Measurements from ENCODE around the gene FNDC8. TPM values are rescaled to one million over a fixed set of nuclear protein-coding genes. Genes with fewer than 3 reads are reported as not detected.
A peak's percentile ranks its signal among the peaks of the same experiment; 100 is the strongest.

FNDC8 gene
- total RNA-seq, 1 donor from 2014 or later, result not detected

DNA sequence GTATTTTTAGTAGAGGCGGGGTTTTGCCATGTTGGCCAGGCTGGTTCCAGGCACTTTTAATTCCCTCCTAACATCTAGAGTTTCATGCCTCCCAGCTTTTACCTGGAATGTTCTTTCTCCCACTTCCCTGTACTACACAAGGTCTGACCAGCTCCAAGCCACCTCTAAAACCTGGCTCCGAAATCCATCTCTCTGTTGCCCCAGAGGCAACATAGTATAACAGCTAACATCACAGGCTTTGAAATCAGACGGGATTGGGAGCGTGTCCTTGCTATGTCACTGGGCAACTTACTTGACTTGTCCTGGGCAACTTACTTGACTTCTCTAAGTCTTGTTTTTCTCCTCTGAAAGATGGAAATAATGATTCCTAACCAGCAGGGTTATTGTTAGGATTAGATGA lies 41.3 kb downstream of the FNDC8 start:
- Histone ChIP-seq H3K4me1 (no peaks in the 10 kb centered on the region), H3K27me3 (no peaks in the 10 kb centered on the region), H3K4me3 (no peak overlapping the region), H3K27ac (no peak overlapping the region), H3K36me3 (no peaks in the 10 kb centered on the region), H3K9me3 (no peaks in the 10 kb centered on the region)
- intact Hi-C loops (cut with DNase I), result no loop called here
- DNase-seq (ENCODE audit: low spot score in 2 of 2), result no peak
- no peak for TF ChIP-seq CTCF (IDR thresholded peaks at IDR 0.05)

DNA sequence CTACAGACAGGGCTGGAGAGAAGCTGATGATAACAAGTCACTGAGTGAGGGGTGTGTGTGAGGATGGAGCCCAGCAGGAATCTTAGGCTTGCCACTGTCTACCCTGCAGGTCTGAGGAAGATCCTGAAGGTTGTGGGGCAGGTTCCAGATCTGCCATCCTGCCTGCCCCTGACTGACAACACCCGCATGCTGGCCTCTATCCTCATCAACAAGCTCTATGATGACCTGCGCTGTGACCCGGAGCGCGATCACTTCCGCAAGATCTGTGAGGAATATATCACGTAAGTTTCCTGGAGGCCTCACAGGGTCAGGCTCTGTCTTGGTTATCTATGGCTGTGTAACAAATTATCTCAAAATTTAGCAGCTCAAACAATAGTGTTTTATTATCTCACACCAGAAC lies 42.5 kb downstream of the FNDC8 start:
- no peak for TF ChIP-seq CTCF (IDR thresholded peaks at IDR 0.05)
- H3K9me3 ChIP-seq, result no peaks in the 10 kb centered on the region
- H3K27me3 ChIP-seq, result no peaks in the 10 kb centered on the region
- DNase-seq (ENCODE audit: low spot score in 2 of 2), result no peak
- intact Hi-C loops (cut with DNase I), result no loop called here
- no peak overlapping the region for H3K4me3 ChIP-seq
- no peaks in the 10 kb centered on the region for H3K4me1 ChIP-seq
- no peaks in the 10 kb centered on the region for H3K36me3 ChIP-seq
- H3K27ac ChIP-seq, result no peak overlapping the region

- Histone ChIP-seq H3K27me3 (no peaks in the 10 kb centered on the region), H3K4me3 (no peak overlapping the region), H3K9me3 (no peaks in the 10 kb centered on the region), H3K36me3 (no peaks in the 10 kb centered on the region), H3K4me1 (no peaks in the 10 kb centered on the region), H3K27ac (no peak overlapping the region)
- no peak for DNase-seq (ENCODE audit: low spot score in 2 of 2)
- no peak for TF ChIP-seq CTCF (IDR thresholded peaks at IDR 0.05)
- intact Hi-C loops (cut with DNase I), result no loop called here
Observed at GRCh38 chr17:35164716-35165115, 43.3 kb downstream of the FNDC8 start.

GRCh38 chr17:35166526-35166925 lies 45.1 kb downstream of the FNDC8 start:
- TF ChIP-seq CTCF (IDR thresholded peaks at IDR 0.05), result no peak
- peak in 1 of 2 donors; percentile 41 for DNase-seq (ENCODE audit: low spot score in 2 of 2)
- Histone ChIP-seq H3K4me1 (no peaks in the 10 kb centered on the region), H3K4me3 (no peak overlapping the region), H3K9me3 (no peaks in the 10 kb centered on the region), H3K27me3 (no peaks in the 10 kb centered on the region), H3K36me3 (no peaks in the 10 kb centered on the region), H3K27ac (no peak overlapping the region)
- intact Hi-C loops (cut with DNase I), result no loop called here

GRCh38 chr17:35167046-35167445 lies 45.6 kb downstream of the FNDC8 start:
- no peaks in the 10 kb centered on the region for H3K9me3 ChIP-seq
- no peak for TF ChIP-seq CTCF (IDR thresholded peaks at IDR 0.05)
- H3K27ac ChIP-seq, result no peak overlapping the region
- H3K27me3 ChIP-seq, result no peaks in the 10 kb centered on the region
- no peaks in the 10 kb centered on the region for H3K4me1 ChIP-seq
- DNase-seq (ENCODE audit: low spot score in 2 of 2), result peak in 1 of 2 donors; percentile 34
- no peak overlapping the region for H3K4me3 ChIP-seq
- no peaks in the 10 kb centered on the region for H3K36me3 ChIP-seq
- intact Hi-C loops (cut with DNase I), result no loop called here

DNA sequence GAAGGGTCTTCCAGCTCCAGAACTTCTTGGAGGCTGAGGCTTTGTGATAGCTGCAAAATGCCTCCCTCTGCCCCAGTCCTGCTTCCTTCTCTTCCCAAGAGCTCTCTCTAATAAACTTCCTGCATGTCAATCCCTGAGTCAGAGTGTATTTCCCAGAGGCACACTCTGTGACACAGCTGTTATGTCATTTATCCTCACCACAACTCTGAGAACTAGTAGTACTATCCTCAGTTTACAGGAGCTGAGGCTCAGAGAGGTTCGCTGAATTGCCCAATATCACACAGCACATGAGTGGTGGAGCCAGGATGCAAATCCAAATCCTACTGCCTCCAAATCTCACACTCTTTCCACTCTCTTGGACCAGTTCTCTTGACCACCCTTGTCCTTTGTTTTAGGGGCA lies 46.3 kb downstream of the FNDC8 start:
- TF ChIP-seq CTCF (IDR thresholded peaks at IDR 0.05), result no peak
- intact Hi-C loops (cut with DNase I), result no loop called here
- no peaks in the 10 kb centered on the region for H3K36me3 ChIP-seq
- H3K4me1 ChIP-seq, result no peaks in the 10 kb centered on the region
- H3K27ac ChIP-seq, result no peak overlapping the region
- no peak overlapping the region for H3K4me3 ChIP-seq
- no peaks in the 10 kb centered on the region for H3K9me3 ChIP-seq
- DNase-seq (ENCODE audit: low spot score in 2 of 2), result peak in 1 of 2 donors; percentile 18
- H3K27me3 ChIP-seq, result no peaks in the 10 kb centered on the region

Data from ascending aorta (tissue), 2 donors.